Activated B cell treated with CpG ODN at 0.5 μM for 24 hours (primary cell): Measurements from ENCODE around the gene CD207. TPM values are rescaled to one million over a fixed set of nuclear protein-coding genes. Genes with fewer than 3 reads are reported as not detected.
"Not testable (repeated sequence)": the region's sequence is repeated elsewhere in the genome, so short reads cannot be mapped to it uniquely, and the experiment has no call there.

Source experiments
- ATAC-seq: fragments of 200-7000 bp; cut with Tn5 transposase; one replicate; pipeline ENCODE4 v1.10.0; 2021; ENCODE audit warnings: low read depth, mild to moderate bottlenecking, moderate library complexity
- CTCF ChIA-PET: fragments of 350-600 bp; sonication (Branson Sonifier 250); formaldehyde crosslinking; loops from one replicate; lab custom pipeline; 2021; ENCODE audit warnings: antibody characterized with exemption; lab: Charles Lee
- POLR2A ChIA-PET: fragments of 350-600 bp; sonication (Branson Sonifier 250); formaldehyde crosslinking; loops from one replicate; lab custom pipeline; 2021; ENCODE audit warnings: antibody characterized with exemption; lab: Charles Lee
- DNase-seq: peaks from one replicate; pipeline ENCODE4 v3.0.0; 2022
- H3K27ac Mint-ChIP-seq: one replicate; pipeline ENCODE4 v1.8.0; 2020; ENCODE audit warnings: mixed read lengths
- H3K27me3 Mint-ChIP-seq: one replicate; pipeline ENCODE4 v1.8.0; 2021; ENCODE audit warnings: mixed read lengths
- H3K36me3 Mint-ChIP-seq: one replicate; pipeline ENCODE4 v1.8.0; 2021; ENCODE audit warnings: low read depth, mixed read lengths
- H3K4me1 Mint-ChIP-seq: one replicate; pipeline ENCODE4 v1.8.0; 2021; ENCODE audit warnings: mixed read lengths
- H3K4me3 Mint-ChIP-seq: one replicate; pipeline ENCODE4 v1.8.0; 2020; ENCODE audit warnings: mild to moderate bottlenecking, mixed read lengths
- H3K9me3 Mint-ChIP-seq: one replicate; pipeline ENCODE4 v1.8.0; 2020; ENCODE audit warnings: mixed read lengths
- intact Hi-C: fragments of 100-400 bp; cut with micrococcal nuclease; formaldehyde crosslinking; loops from one replicate; pipeline ENCODE4 v1.15.1; 2024
- total RNA-seq: library from RNA; stranded (reverse); gene quantifications from 2 replicates; pipeline ENCODE4 v1.2.3, GENCODE V29; 2022
- TF ChIP-seq, protein P1 (sequence below): fragments of 200-600 bp; IDR thresholded peaks from one replicate; pipeline ENCODE4 v1.8.0; 2022; ENCODE audit warnings: antibody characterized with exemption, mild to moderate bottlenecking

CD207 gene
- total RNA-seq, 1 donor from 2014 or later = not detected

DNA sequence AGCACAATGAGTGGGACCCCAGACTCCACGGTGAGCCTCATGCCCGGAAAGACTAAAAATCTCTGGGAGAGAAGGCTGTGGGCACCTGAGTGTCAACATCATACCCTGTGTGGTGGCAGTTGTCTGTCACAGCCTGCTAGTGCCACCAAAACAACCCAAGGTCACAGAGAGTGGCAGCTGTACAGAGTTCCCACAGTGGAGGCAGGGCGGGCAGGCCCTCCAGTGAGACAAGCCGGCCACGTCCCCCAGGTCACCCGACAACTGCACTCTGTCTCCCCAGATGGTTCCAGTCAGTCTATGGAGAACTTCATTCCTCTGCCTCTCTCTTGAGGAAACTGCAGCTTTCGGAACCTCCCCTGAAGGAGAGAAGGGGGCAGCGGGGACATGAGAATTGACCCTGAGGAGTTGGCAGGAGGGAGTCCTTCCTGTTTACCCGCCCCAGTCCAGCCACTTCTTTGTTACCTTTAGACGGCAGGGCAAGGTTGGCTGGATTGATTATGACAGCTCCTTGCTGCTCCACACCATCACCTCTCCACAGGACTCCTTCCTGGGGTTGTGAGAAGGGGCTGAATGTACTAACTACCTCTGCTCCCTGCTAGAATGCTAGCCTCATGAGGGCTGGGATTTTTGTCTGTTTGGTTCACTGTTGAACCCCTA lies 33.9 kb downstream of the CD207 start:
- H3K4me1 Mint-ChIP-seq = no peaks in the 10 kb centered on the region
- H3K4me3 Mint-ChIP-seq = no peak overlapping the region
- CTCF ChIA-PET = no interaction called here

DNA sequence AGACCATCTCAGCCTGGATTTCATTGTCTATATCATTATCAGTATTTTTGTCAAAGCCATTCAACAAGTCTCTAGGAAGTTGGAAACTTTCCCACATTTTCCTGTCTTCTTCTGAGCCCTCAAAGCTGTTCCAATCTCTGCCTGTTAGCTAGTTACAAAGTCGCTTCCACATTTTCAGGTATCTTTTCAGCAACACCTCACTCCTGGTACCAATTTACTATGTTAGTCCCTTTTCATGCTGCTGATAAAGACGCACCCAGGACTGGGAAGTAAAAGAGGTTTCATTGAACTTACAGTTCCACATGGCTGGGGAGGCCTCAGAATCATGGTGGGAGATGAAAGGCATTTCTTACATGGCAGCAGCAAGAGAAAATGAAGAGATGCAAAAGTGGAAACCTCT lies 35.9 kb downstream of the CD207 start:
- Mint-ChIP-seq H3K36me3 (no peaks in the 10 kb centered on the region), H3K27me3 (peaks cover 23% of the 10 kb centered on the region), H3K4me3 (no peak overlapping the region), H3K27ac (no peak overlapping the region), H3K4me1 (no peaks in the 10 kb centered on the region), H3K9me3 (peaks cover 9% of the 10 kb centered on the region)
- DNase-seq (no peak), ATAC-seq (no peak)
- POLR2A ChIA-PET = no interaction called here
- CTCF ChIA-PET = no interaction called here
- TF ChIP-seq, protein P1, sequence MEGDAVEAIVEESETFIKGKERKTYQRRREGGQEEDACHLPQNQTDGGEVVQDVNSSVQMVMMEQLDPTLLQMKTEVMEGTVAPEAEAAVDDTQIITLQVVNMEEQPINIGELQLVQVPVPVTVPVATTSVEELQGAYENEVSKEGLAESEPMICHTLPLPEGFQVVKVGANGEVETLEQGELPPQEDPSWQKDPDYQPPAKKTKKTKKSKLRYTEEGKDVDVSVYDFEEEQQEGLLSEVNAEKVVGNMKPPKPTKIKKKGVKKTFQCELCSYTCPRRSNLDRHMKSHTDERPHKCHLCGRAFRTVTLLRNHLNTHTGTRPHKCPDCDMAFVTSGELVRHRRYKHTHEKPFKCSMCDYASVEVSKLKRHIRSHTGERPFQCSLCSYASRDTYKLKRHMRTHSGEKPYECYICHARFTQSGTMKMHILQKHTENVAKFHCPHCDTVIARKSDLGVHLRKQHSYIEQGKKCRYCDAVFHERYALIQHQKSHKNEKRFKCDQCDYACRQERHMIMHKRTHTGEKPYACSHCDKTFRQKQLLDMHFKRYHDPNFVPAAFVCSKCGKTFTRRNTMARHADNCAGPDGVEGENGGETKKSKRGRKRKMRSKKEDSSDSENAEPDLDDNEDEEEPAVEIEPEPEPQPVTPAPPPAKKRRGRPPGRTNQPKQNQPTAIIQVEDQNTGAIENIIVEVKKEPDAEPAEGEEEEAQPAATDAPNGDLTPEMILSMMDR = no peak
- intact Hi-C loops = no loop called here

More for the DNA sequence above, 33.9 kb downstream of the CD207 start:
- intact Hi-C loops = no loop called here
- TF ChIP-seq, protein P1 = no peak
- POLR2A ChIA-PET = no interaction called here
- DNase-seq = no peak
- Mint-ChIP-seq H3K27me3 (peaks cover 23% of the 10 kb centered on the region), H3K36me3 (no peaks in the 10 kb centered on the region), H3K27ac (no peak overlapping the region), H3K9me3 (peaks cover 9% of the 10 kb centered on the region)
- no peak for ATAC-seq

DNA sequence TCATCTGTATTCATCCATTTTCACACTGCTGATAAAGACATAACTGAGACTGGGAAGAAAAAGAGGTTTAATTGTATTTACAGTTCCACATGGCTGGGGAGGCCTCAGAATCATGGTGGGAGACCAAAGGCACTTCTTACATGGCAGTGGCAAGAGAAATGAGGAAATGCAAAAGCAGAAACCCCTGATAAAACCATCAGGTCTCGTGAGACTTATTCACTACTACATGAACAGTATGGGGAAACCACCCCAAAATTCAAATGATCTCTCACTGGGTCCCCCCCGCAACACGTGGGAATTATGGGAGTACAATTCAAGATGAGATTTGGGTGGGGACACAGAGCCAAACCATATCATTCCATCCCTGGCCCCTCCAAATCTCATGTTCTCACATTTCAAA lies 37.6 kb downstream of the CD207 start:
- peaks cover 31% of the 10 kb centered on the region for H3K27me3 Mint-ChIP-seq
- H3K27ac Mint-ChIP-seq, H3K9me3 Mint-ChIP-seq, H3K36me3 Mint-ChIP-seq, DNase-seq, H3K4me3 Mint-ChIP-seq, H3K4me1 Mint-ChIP-seq, POLR2A ChIA-PET, intact Hi-C loops, ATAC-seq, CTCF ChIA-PET: not testable (repeated sequence)

DNA sequence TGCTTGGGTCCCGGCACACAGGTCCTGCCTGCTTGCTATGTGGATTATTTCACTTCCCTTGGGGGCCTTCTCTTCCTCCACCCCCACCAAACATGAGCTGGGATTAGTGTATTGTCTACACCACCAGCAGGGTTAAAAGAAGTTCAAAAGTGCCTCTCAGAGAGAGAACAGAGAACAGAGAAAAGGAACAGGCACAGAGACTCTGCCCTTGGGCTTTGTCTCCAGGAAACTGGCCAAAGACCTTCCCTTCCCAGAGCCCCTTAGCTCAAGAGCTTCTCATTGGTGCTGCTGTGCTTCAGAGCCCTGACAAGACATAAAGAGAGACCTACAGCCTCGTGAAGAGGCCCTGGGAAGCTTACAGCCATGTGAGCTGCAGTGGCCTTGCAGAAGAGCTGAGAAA lies 38.1 kb downstream of the CD207 start:
- peaks cover 34% of the 10 kb centered on the region for H3K27me3 Mint-ChIP-seq
- POLR2A ChIA-PET = no interaction called here
- DNase-seq (no peak), ATAC-seq (no peak)
- no peaks in the 10 kb centered on the region for H3K36me3 Mint-ChIP-seq
- H3K4me1 Mint-ChIP-seq = no peaks in the 10 kb centered on the region
- CTCF ChIA-PET = interaction anchor here (0.9 kb wide), 1 partner anchor 10 kb away, joined by 3 read pairs; no protein-coding TSS in a partner anchor
- H3K27ac Mint-ChIP-seq = no peak overlapping the region
- no peak overlapping the region for H3K4me3 Mint-ChIP-seq
- intact Hi-C loops = no loop called here
- H3K9me3 Mint-ChIP-seq = peaks cover 9% of the 10 kb centered on the region
- TF ChIP-seq, protein P1 = no peak

DNA sequence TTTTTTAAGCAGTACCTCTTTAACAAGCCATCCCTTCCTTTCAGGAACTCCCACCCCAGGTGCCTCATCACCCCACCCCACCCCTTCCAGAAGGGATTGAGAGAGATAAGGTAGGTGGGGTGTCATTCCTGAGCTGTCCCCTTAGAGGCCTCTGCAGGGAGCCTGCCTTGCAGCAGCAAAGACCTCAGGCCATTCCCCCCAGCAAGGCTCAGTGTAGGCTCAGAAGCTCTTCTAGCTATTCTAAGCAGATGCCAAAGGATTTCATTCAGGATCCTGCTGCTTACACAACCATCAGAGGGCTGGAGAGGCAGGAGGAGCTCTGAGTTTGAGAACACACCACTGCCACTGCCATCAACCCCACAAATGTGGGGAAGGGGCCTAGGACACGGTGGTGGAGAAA lies 39.4 kb downstream of the CD207 start:
- Mint-ChIP-seq H3K27ac (no peak overlapping the region), H3K27me3 (peaks cover 40% of the 10 kb centered on the region), H3K4me3 (no peak overlapping the region), H3K9me3 (peaks cover 9% of the 10 kb centered on the region), H3K36me3 (no peaks in the 10 kb centered on the region), H3K4me1 (no peaks in the 10 kb centered on the region)
- CTCF ChIA-PET = no interaction called here
- intact Hi-C loops = no loop called here
- DNase-seq (no peak), ATAC-seq (no peak)
- TF ChIP-seq, protein P1 = no peak
- POLR2A ChIA-PET = no interaction called here
